K562 (cell line): ENCODE results near the gene DPP8. TPM values are rescaled to one million over a fixed set of nuclear protein-coding genes. Genes with fewer than 3 reads are reported as not detected.

Experiments
- ATAC-seq: fragments of 200-7000 bp; cut with Tn5 transposase; 3 replicates; pipeline ENCODE4 v1.9.1; 2020; ENCODE audit warnings: moderate library complexity
- BruUV-seq: library from RNA; stranded (reverse); fragments of 400-500 nt; replicated peaks from 2 replicates; lab custom pipeline; 2021; lab: Mats Ljungman, UMichigan
- CTCF ChIA-PET: fragments of 300-600 bp; formaldehyde crosslinking; extraction: SDS; loops from one replicate; lab custom pipeline; 2021; ENCODE audit warnings: low intra/inter-chr PET ratio; lab: Yijun Ruan, JAX
- POLR2A ChIA-PET: fragments of 300-600, 350-650 bp; sonication (Branson Sonifier 250); formaldehyde crosslinking; extraction: SDS; loops from one replicate; lab custom pipeline; 2021; ENCODE audit warnings: antibody characterized with exemption, inconsistent platforms; lab: Yijun Ruan, JAX
- DNase-seq, 4 experiments: peaks; one replicate each; pipeline versions ENCODE4 v3.0.0 to v3.0.0-alpha.2; 2011 to 2018; ENCODE audit warnings: low spot score in 3 of 4, mixed read lengths in 3 of 4; ENCODE audit errors: extremely low read depth in 1 of 4
- FAIRE-seq: peaks from 2 replicates; lab custom pipeline; 2011; peaks lifted over from hg19 to GRCh38; lab: Jason Lieb, UNC
- H2AFZ ChIP-seq: 2 replicates; pipeline ENCODE4 v1.6.0; 2011; ENCODE audit warnings: low read depth, low read length, control low read depth, inconsistent platforms
- H3K27ac ChIP-seq: fragments of 200-600 bp; 3 replicates; pipeline ENCODE4 v1.8.0; 2011; ENCODE audit warnings: low read depth, mild to moderate bottlenecking, control low read depth, inconsistent platforms, low read length, moderate library complexity, mixed read lengths; ENCODE audit errors: extremely low read depth
- H3K27me3 ChIP-seq, 2 experiments: fragments of 300-600 bp in 1 of 2; 2 replicates in 1 of 2; 3 replicates in 1 of 2; pipeline versions ENCODE4 v1.6.0 to v1.8.0; 2011; ENCODE audit warnings: inconsistent platforms in 2 of 2, low read length in 2 of 2, mild to moderate bottlenecking in 1 of 2, mixed read lengths in 1 of 2, moderate library complexity in 1 of 2; ENCODE audit not compliant: control insufficient read depth in 2 of 2, insufficient read depth in 2 of 2
- H3K36me3 ChIP-seq: fragments of 300-600 bp; 3 replicates; pipeline ENCODE4 v1.8.0; 2011; ENCODE audit warnings: mild to moderate bottlenecking, low read length, inconsistent platforms; ENCODE audit not compliant: control insufficient read depth, insufficient read depth
- H3K4me1 ChIP-seq, 2 experiments: fragments of 200-600 bp in 1 of 2; replicated peaks in 1 of 2; 2 replicates in 1 of 2; 3 replicates in 1 of 2; pipeline versions ENCODE4 v1.5.1 to v1.8.0; 2011; ENCODE audit warnings: inconsistent platforms in 2 of 2, low read length in 2 of 2, mild to moderate bottlenecking in 1 of 2, mixed read lengths in 1 of 2, moderate library complexity in 1 of 2; ENCODE audit not compliant: control insufficient read depth in 2 of 2, insufficient read depth in 2 of 2
- H3K4me2 ChIP-seq: 2 replicates; pipeline ENCODE4 v1.6.1; 2011; ENCODE audit warnings: low read length, control low read depth, inconsistent platforms, mixed read lengths; ENCODE audit not compliant: insufficient read depth
- H3K4me3 ChIP-seq: fragments of 200-600 bp; sonication (generic), shearing (Covaris generic); 2 replicates; pipeline ENCODE4 v1.5.1; 2016; ENCODE audit warnings: control low read depth, inconsistent platforms
- H3K79me2 ChIP-seq: fragments of 200-600 bp; 3 replicates; pipeline ENCODE4 v1.8.0; 2011; ENCODE audit warnings: low read length, inconsistent platforms; ENCODE audit not compliant: control insufficient read depth, insufficient read depth
- H3K9ac ChIP-seq, 2 experiments: 2 replicates each; pipeline versions ENCODE4 v1.6.0 to v1.6.1; 2011; ENCODE audit warnings: low read depth in 2 of 2, low read length in 2 of 2, control low read depth in 1 of 2, inconsistent platforms in 1 of 2, mild to moderate bottlenecking in 1 of 2, mixed read lengths in 1 of 2; ENCODE audit not compliant: insufficient read depth in 1 of 2
- H3K9me1 ChIP-seq: one replicate; pipeline ENCODE4 v1.6.0; 2011; ENCODE audit warnings: inconsistent platforms, mild to moderate bottlenecking, low read length, moderate library complexity; ENCODE audit not compliant: control insufficient read depth, insufficient read depth
- H3K9me3 ChIP-seq: replicated peaks from 2 replicates; pipeline ENCODE4 v1.5.1; 2011; ENCODE audit warnings: low read depth, low read length, inconsistent platforms; ENCODE audit not compliant: control insufficient read depth, insufficient read depth
- H4K20me1 ChIP-seq: replicated peaks from 2 replicates; pipeline ENCODE4 v1.6.1; 2011; ENCODE audit warnings: low read length, inconsistent platforms, mixed read lengths; ENCODE audit not compliant: control insufficient read depth, insufficient read depth
- MEIS2 ChIP-seq: fragments of 450-650 bp; IDR thresholded peaks from 2 replicates; pipeline ENCODE4 v1.6.1; 2014; ENCODE audit warnings: mild to moderate bottlenecking; ENCODE audit not compliant: partially characterized antibody
- NR2C1 ChIP-seq, 2 experiments: fragments of 450-650 bp; IDR thresholded peaks; 2 replicates each; pipeline ENCODE4 v1.6.1; 2017; ENCODE audit warnings: mild to moderate bottlenecking in 2 of 2, antibody characterized with exemption in 1 of 2, inconsistent platforms in 1 of 2, missing compliant biosample characterization in 1 of 2, missing genetic modification characterization in 1 of 2
- PHB2 ChIP-seq: fragments of 450-650 bp; IDR thresholded peaks from 2 replicates; pipeline ENCODE4 v1.6.1; 2017; ENCODE audit warnings: low read depth
- SMAD4 ChIP-seq: fragments of 250-450 bp; sonication (Bioruptor Pico); conservative IDR thresholded peaks from 2 replicates; pipeline ENCODE4 v1.8.0; 2021; ENCODE audit warnings: inconsistent platforms, mild to moderate bottlenecking, moderate library complexity
- ZBTB8A ChIP-seq: fragments of 450-650 bp; IDR thresholded peaks from 2 replicates; pipeline ENCODE4 v1.6.1; 2018; ENCODE audit warnings: mild to moderate bottlenecking, moderate library complexity; ENCODE audit not compliant: partially characterized antibody
- ZNF23 ChIP-seq: fragments of 250-450 bp; sonication (Bioruptor Pico); IDR thresholded peaks from 2 replicates; pipeline ENCODE4 v1.4.0; 2020; ENCODE audit warnings: mild to moderate bottlenecking
- ZNF316 ChIP-seq: fragments of 450-650 bp; IDR thresholded peaks from 2 replicates; pipeline ENCODE4 v1.6.1; 2016
- ZNF384 ChIP-seq: IDR thresholded peaks from 2 replicates; pipeline ENCODE4 v1.6.1; 2012; ENCODE audit warnings: low read depth, low read length, improper control_type of control experiment
- WGBS: fragments of 100-300 bp; shearing (Covaris generic); methylation state at CpG from one replicate; pipeline ENCODE4 v1.1.6; 2016; ENCODE audit warnings: low coverage, mixed read lengths; ENCODE audit not compliant: insufficient coverage; ENCODE audit errors: missing lambda C conversion rate; 5-methylcytosine and 5-hydroxymethylcytosine counted together
- in situ Hi-C: fragments of 300-500 bp; cut with MboI; formaldehyde crosslinking; loops from 4 replicates; pipeline ENCODE4 v1.15.0; 2018; ENCODE audit warnings: inconsistent platforms, mixed read lengths
- intact Hi-C: fragments of 100-400 bp; cut with micrococcal nuclease; formaldehyde crosslinking; loops from 2 replicates; pipeline ENCODE4 v1.14.2; 2022
- polyA plus RNA-seq, 8 experiments: library from polyadenylated mRNA; depleted of rRNA in 4 of 8; stranded (reverse) in 5 of 8; unstranded in 3 of 8; fragments of >200 nt; fragmentation: Nextera tagmentation in 2 of 8; fragmentation: Illumina TruSeq in 1 of 8; extraction: Ambion mirVana in 2 of 8; extraction: Trizol in 1 of 8; gene quantifications; 2 replicates each; pipeline versions ENCODE4 v1.2.1 to v1.2.3, GENCODE V29; 2011 to 2014; ENCODE audit warnings: inconsistent platforms in 1 of 8, missing spikeins in 1 of 8
- total RNA-seq, 7 experiments: library from RNA; depleted of rRNA in 6 of 7; stranded (reverse); fragments of >200 nt in 6 of 7; fragmentation: Illumina TruSeq in 2 of 7; extraction: Trizol in 2 of 7; gene quantifications; 2 replicates each; pipeline versions ENCODE4 v1.2.1 to v1.2.3, GENCODE V29; 2011 to 2021; ENCODE audit warnings: low replicate concordance in 1 of 7
- TF ChIP-seq, protein P1 (sequence below), 2 experiments: IDR thresholded peaks; 2 replicates each; pipeline ENCODE4 v1.6.1; 2012; ENCODE audit warnings: improper control_type of control experiment in 2 of 2, low read depth in 2 of 2, low read length in 2 of 2, borderline replicate concordance in 1 of 2
- TF ChIP-seq, protein P2 (sequence below), 3 experiments: fragments of 200-800 bp in 1 of 3; fragments of 250-450 bp in 1 of 3; fragments of 450-650 bp in 1 of 3; sonication (Bioruptor Pico) in 1 of 3; sonication (Bioruptor generic) in 1 of 3; formaldehyde crosslinking in 1 of 3; IDR thresholded peaks; 2 replicates each; pipeline versions ENCODE4 v1.6.1 to v1.8.0; 2016 to 2022; ENCODE audit warnings: mild to moderate bottlenecking in 2 of 3, missing genetic modification characterization in 2 of 3, missing compliant biosample characterization in 1 of 3, moderate library complexity in 1 of 3

Gene DPP8
- total and polyA plus RNA-seq, 9 of the 15 experiments (the other 6 are each of a cell fraction or from before 2014, with no cell fraction given) = 5.5 to 36.7 (median 20.7) TPM

DNA sequence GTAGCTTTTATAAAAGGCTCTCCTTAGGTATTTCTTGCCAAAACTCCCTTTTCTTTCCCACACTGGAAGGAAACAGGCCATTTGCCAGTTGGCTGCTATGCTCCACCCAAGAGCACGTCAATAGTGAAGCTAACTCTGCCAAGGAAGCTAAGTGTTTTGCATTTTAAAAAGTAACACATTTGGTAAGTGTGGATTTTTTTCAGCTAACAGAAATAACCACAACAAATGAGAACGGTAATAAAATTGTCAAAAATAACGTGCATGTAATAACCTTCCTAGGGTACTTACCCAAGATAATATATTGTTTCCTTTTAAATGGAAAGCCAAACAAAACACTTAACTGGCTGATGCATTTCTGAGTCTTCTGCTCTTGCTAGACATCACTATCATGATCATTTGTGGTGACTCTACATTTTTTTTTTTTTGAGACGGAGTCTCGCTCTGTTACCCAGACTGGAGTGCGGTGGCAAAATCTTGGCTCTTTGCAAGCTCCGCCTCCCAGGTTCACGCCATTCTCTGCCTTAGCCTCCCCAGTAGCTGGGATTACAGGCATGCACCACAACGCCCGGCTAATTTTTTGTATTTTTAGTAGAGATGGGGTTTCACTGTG is 4.6 kb downstream of the DPP8 start (continued):
- TF ChIP-seq ZBTB8A (no peak), ZNF384 (peak; percentile 85), MEIS2 (peak; percentile 18), ZNF316 (peak; percentile 89), PHB2 (0 out of 2 replicates have a peak, but pooled peaks have one; percentile 11), SMAD4 (CRISPR knock-in tag) (peak; percentile 58; the same call in 1 of the 2 replicates)

DNA sequence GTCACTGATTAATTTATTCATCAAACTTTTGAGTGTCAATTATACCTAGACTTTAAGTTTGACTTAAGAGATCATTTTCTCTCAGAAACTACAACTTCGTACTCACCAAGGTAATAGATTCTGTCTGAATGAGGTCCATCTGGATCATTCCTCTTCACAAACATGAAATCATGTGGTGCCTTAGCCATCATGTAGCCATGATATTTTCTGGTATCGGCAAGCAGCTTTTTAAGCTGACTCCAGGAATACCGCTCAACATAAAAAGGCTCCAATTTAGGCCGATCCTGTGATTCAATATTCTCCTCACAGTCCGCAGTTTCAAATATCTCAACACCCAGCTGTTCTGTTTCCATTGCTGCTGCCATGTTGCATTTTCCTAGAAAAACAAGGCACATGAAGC is 5.3 kb downstream of the DPP8 start:
- peaks cover 56% of the 10 kb centered on the region for H3K79me2 ChIP-seq
- TF ChIP-seq, protein P1, sequence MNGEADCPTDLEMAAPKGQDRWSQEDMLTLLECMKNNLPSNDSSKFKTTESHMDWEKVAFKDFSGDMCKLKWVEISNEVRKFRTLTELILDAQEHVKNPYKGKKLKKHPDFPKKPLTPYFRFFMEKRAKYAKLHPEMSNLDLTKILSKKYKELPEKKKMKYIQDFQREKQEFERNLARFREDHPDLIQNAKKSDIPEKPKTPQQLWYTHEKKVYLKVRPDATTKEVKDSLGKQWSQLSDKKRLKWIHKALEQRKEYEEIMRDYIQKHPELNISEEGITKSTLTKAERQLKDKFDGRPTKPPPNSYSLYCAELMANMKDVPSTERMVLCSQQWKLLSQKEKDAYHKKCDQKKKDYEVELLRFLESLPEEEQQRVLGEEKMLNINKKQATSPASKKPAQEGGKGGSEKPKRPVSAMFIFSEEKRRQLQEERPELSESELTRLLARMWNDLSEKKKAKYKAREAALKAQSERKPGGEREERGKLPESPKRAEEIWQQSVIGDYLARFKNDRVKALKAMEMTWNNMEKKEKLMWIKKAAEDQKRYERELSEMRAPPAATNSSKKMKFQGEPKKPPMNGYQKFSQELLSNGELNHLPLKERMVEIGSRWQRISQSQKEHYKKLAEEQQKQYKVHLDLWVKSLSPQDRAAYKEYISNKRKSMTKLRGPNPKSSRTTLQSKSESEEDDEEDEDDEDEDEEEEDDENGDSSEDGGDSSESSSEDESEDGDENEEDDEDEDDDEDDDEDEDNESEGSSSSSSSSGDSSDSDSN (IDR thresholded peaks at IDR 0.05; ENCODE audit: borderline replicate concordance in 1 of 2, low read depth in 2 of 2, low read length in 2 of 2) = no peak
- TF ChIP-seq ZNF23 (CRISPR knock-in tag) (no peak), NR2C1 (IDR thresholded peaks at IDR 0.05) (no peak), NR2C1 (tag; IDR thresholded peaks at IDR 0.05) (0 out of 2 replicates have a peak, but pooled peaks have one; percentile 43)
- TF ChIP-seq, protein P2, sequence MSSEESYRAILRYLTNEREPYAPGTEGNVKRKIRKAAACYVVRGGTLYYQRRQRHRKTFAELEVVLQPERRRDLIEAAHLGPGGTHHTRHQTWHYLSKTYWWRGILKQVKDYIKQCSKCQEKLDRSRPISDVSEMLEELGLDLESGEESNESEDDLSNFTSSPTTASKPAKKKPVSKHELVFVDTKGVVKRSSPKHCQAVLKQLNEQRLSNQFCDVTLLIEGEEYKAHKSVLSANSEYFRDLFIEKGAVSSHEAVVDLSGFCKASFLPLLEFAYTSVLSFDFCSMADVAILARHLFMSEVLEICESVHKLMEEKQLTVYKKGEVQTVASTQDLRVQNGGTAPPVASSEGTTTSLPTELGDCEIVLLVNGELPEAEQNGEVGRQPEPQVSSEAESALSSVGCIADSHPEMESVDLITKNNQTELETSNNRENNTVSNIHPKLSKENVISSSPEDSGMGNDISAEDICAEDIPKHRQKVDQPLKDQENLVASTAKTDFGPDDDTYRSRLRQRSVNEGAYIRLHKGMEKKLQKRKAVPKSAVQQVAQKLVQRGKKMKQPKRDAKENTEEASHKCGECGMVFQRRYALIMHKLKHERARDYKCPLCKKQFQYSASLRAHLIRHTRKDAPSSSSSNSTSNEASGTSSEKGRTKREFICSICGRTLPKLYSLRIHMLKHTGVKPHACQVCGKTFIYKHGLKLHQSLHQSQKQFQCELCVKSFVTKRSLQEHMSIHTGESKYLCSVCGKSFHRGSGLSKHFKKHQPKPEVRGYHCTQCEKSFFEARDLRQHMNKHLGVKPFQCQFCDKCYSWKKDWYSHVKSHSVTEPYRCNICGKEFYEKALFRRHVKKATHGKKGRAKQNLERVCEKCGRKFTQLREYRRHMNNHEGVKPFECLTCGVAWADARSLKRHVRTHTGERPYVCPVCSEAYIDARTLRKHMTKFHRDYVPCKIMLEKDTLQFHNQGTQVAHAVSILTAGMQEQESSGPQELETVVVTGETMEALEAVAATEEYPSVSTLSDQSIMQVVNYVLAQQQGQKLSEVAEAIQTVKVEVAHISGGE (CRISPR knock-in tag; IDR thresholded peaks at IDR 0.05) = 0 out of 6 replicates have a peak, but pooled peaks of 1 of the 3 experiments have one; percentile 3

More for the DNA sequence above, 5.3 kb downstream of the DPP8 start:
- peaks cover 63% of the 10 kb centered on the region for H3K36me3 ChIP-seq
- no peak overlapping the region for H2AFZ ChIP-seq
- H3K9ac ChIP-seq = peak overlapping the region in 1 of 2 experiments; percentile 57; a peak in 2 of 4 replicates
- ChIA-PET POLR2A (interaction anchor here (0.9 to 2.0 kb wide), 10 partner anchors 8 to 214 kb away, joined by 3 to 13 read pairs (median 4); partner anchors contain the start of gene RNU5B-1), CTCF (no interaction called here)
- FAIRE-seq (no peak), ATAC-seq (no peak), DNase-seq (peak in 1 of 4 experiments; percentile 28)
- intact Hi-C loops (loop anchor here (2.0 kb wide), 1 partner anchor 39 kb away; no protein-coding TSS in a partner anchor), in situ Hi-C loops (no loop called here)
- H4K20me1 ChIP-seq = 0 out of 2 replicates have a peak, but pooled peaks cover 6% of the 10 kb centered on the region
- no TSS peak for BruUV-seq
- no peak overlapping the region for H3K4me3 ChIP-seq
- peak overlapping the region; percentile 71 for H3K27ac ChIP-seq
- H3K9me3 ChIP-seq = no peaks in the 10 kb centered on the region
- peak overlapping the region; percentile 64 for H3K4me2 ChIP-seq
- H3K27me3 ChIP-seq = no peaks in the 10 kb centered on the region
- no peaks in the 10 kb centered on the region for H3K9me1 ChIP-seq
- 53% methylated on average over 5 of the region's 5 CpGs for WGBS
- peaks cover 6 to 27% of the 10 kb centered on the region in 2 experiments for H3K4me1 ChIP-seq
